Neural cell (in vitro differentiated cells): ENCODE results near the gene PKP3. TPM values are rescaled to one million over a fixed set of nuclear protein-coding genes. Genes with fewer than 3 reads are reported as not detected.

ENCODE experiments used
- H2AFZ ChIP-seq: fragments of 200-600, 300-800 bp; sonication (generic), shearing (Covaris generic); 2 replicates; pipeline ENCODE4 v1.6.0; 2014; ENCODE audit warnings: low read depth, mild to moderate bottlenecking, antibody characterized with exemption, low read length, moderate library complexity
- H3F3A ChIP-seq: fragments of 200-600 bp; shearing (Covaris generic); 2 replicates; pipeline ENCODE4 v1.6.1; 2016; ENCODE audit warnings: mild to moderate bottlenecking, moderate library complexity, mixed read lengths, antibody characterized with exemption, low read length; ENCODE audit not compliant: insufficient read depth, poor library complexity, severe bottlenecking
- H3K27ac ChIP-seq: fragments of 200-600, 300-800 bp; sonication (generic), shearing (Covaris generic); 2 replicates; pipeline ENCODE4 v1.5.1; 2014; ENCODE audit warnings: mild to moderate bottlenecking, low read length, moderate library complexity
- H3K27me3 ChIP-seq: fragments of 300-800, 200-600 bp; sonication (generic), shearing (Covaris generic); 2 replicates; pipeline ENCODE4 v1.6.0; 2014; ENCODE audit warnings: mild to moderate bottlenecking, low read depth, low read length, moderate library complexity; ENCODE audit not compliant: insufficient read depth
- H3K36me3 ChIP-seq: fragments of 300-800, 200-600 bp; sonication (generic), shearing (Covaris generic); 2 replicates; pipeline ENCODE4 v1.5.1; 2014; ENCODE audit warnings: mild to moderate bottlenecking, antibody characterized with exemption, low read length, moderate library complexity; ENCODE audit not compliant: insufficient read depth
- H3K4me2 ChIP-seq: fragments of 300-800, 200-600 bp; sonication (generic), shearing (Covaris generic); 2 replicates; pipeline ENCODE4 v1.6.0; 2014; ENCODE audit warnings: mild to moderate bottlenecking, low read length
- H3K4me3 ChIP-seq: fragments of 300-800, 200-600 bp; sonication (generic), shearing (Covaris generic); 2 replicates; pipeline ENCODE4 v1.5.1; 2014; ENCODE audit warnings: mild to moderate bottlenecking, low read length, moderate library complexity
- H3K79me2 ChIP-seq: fragments of 200-600 bp; shearing (Covaris generic); replicated peaks from 2 replicates; pipeline ENCODE4 v1.6.0; 2014; ENCODE audit warnings: mild to moderate bottlenecking, low read length, moderate library complexity; ENCODE audit not compliant: insufficient read depth
- H3K9ac ChIP-seq: fragments of 300-800, 200-600 bp; sonication (generic), shearing (Covaris generic); 2 replicates; pipeline ENCODE4 v1.6.1; 2016; ENCODE audit warnings: mild to moderate bottlenecking, low read length, mixed read lengths
- H3K9me2 ChIP-seq: fragments of 200-600 bp; shearing (Covaris generic); 2 replicates; pipeline ENCODE4 v1.6.1; 2016; ENCODE audit warnings: mild to moderate bottlenecking, low read length, mixed read lengths; ENCODE audit not compliant: insufficient read depth
- H3K9me3 ChIP-seq: fragments of 200-600, 300-800 bp; sonication (generic), shearing (Covaris generic); 2 replicates; pipeline ENCODE4 v1.6.1; 2016; ENCODE audit warnings: mild to moderate bottlenecking, mixed run types, low read length, moderate library complexity, mixed read lengths
- H4K20me1 ChIP-seq: fragments of 200-600 bp; shearing (Covaris generic); 2 replicates; pipeline ENCODE4 v1.6.1; 2016; ENCODE audit warnings: mild to moderate bottlenecking, mixed run types; ENCODE audit not compliant: insufficient read depth
- CTCF ChIP-seq: fragments of 450-650 bp; IDR thresholded peaks from 2 replicates; pipeline ENCODE4 v1.5.1; 2014; ENCODE audit warnings: antibody characterized with exemption, mild to moderate bottlenecking, moderate library complexity; ENCODE audit not compliant: poor library complexity, severe bottlenecking
- EP300 ChIP-seq: fragments of 450-650 bp; conservative IDR thresholded peaks from 2 replicates; pipeline ENCODE4 v1.6.1; 2014; ENCODE audit warnings: antibody characterized with exemption, mild to moderate bottlenecking, moderate library complexity; ENCODE audit not compliant: poor library complexity, severe bottlenecking
- EZH2 ChIP-seq: fragments of 200-600, 300-800 bp; shearing (Covaris generic), sonication (generic); IDR thresholded peaks from 2 replicates; pipeline ENCODE4 v1.6.1; 2014; ENCODE audit warnings: antibody characterized with exemption, low read length, borderline replicate concordance, mild to moderate bottlenecking; ENCODE audit not compliant: insufficient read depth, poor library complexity, severe bottlenecking
- MXI1 ChIP-seq: fragments of 450-650 bp; conservative IDR thresholded peaks from 2 replicates; pipeline ENCODE4 v1.6.1; 2014; ENCODE audit warnings: antibody characterized with exemption, mild to moderate bottlenecking; ENCODE audit not compliant: poor library complexity, severe bottlenecking
- POLR2AphosphoS5 ChIP-seq: IDR thresholded peaks from 2 replicates; pipeline ENCODE4 v1.6.1; 2012
- RAD21 ChIP-seq: fragments of 450-650 bp; conservative IDR thresholded peaks from 2 replicates; pipeline ENCODE4 v1.6.1; 2014; ENCODE audit warnings: antibody characterized with exemption, mild to moderate bottlenecking, moderate library complexity
- REST ChIP-seq: IDR thresholded peaks from 2 replicates; pipeline ENCODE4 v1.6.1; 2012; ENCODE audit warnings: borderline replicate concordance
- SMC3 ChIP-seq: fragments of 450-650 bp; conservative IDR thresholded peaks from 2 replicates; pipeline ENCODE4 v1.6.1; 2014; ENCODE audit warnings: antibody characterized with exemption, mild to moderate bottlenecking, moderate library complexity; ENCODE audit not compliant: poor library complexity
- TAF1 ChIP-seq: IDR thresholded peaks from 2 replicates; pipeline ENCODE4 v1.6.1; 2012; ENCODE audit warnings: low read depth
- polyA plus RNA-seq: library from polyadenylated mRNA; depleted of rRNA; stranded (reverse); fragments of >200 nt; gene quantifications from 2 replicates; pipeline ENCODE4 v1.2.3, GENCODE V29; 2014

PKP3 gene
- polyA plus RNA-seq, 1 donor from 2014 or later: not detected

- Histone ChIP-seq H3K9ac (peak overlapping the region; percentile 83), H3K9me3 (no peaks in the 10 kb centered on the region), H4K20me1 (peaks cover 2% of the 10 kb centered on the region), H3K36me3 (no peaks in the 10 kb centered on the region), H3F3A (no peaks in the 10 kb centered on the region), H3K9me2 (no peaks in the 10 kb centered on the region), H3K27me3 (no peaks in the 10 kb centered on the region), H3K4me3 (peak overlapping the region; percentile 96), H3K27ac (no peak overlapping the region), H2AFZ (no peak overlapping the region), H3K4me2 (no peak overlapping the region), H3K79me2 (peaks cover 7% of the 10 kb centered on the region)
- no peak for TF ChIP-seq EP300
These were observed 57.7 kb downstream of the PKP3 start for GRCh38 chr11:451738-452137.

GRCh38 chr11:452203-452744 is 58.3 kb downstream of the PKP3 start:
- Histone ChIP-seq H3K9me2 (no peaks in the 10 kb centered on the region), H3K36me3 (no peaks in the 10 kb centered on the region), H4K20me1 (peaks cover 2% of the 10 kb centered on the region), H3K27me3 (no peaks in the 10 kb centered on the region), H3K4me3 (peak overlapping the region; percentile 96), H3K9ac (peak overlapping the region; percentile 83), H3K4me2 (no peak overlapping the region), H3K9me3 (no peaks in the 10 kb centered on the region), H3K79me2 (peaks cover 7% of the 10 kb centered on the region), H3K27ac (no peak overlapping the region), H2AFZ (no peak overlapping the region), H3F3A (no peaks in the 10 kb centered on the region)
- TF ChIP-seq EP300 (no peak), MXI1 (no peak), REST (no peak), POLR2AphosphoS5 (no peak), CTCF (no peak), TAF1 (no peak), SMC3 (no peak), EZH2 (no peak), RAD21 (no peak)
